GM06990 (cell line): ENCODE data around the gene INTS2.
"Not testable (repeated sequence)": the region's sequence is repeated elsewhere in the genome, so short reads cannot be mapped to it uniquely, and the experiment has no call there.

Source experiments
- DNase-seq: peaks from one replicate; pipeline ENCODE4 v3.0.0-alpha.2; 2011; ENCODE audit not compliant: insufficient read length; ENCODE audit errors: extremely low read depth
- H3K27me3 ChIP-seq: replicated peaks from 2 replicates; pipeline ENCODE4 v1.6.0; 2011; ENCODE audit warnings: low read length; ENCODE audit not compliant: control insufficient read depth, insufficient read depth
- H3K36me3 ChIP-seq: 2 replicates; pipeline ENCODE4 v1.5.1; 2011; ENCODE audit warnings: low read length; ENCODE audit not compliant: control insufficient read depth, insufficient read depth
- H3K4me3 ChIP-seq: replicated peaks from 2 replicates; pipeline ENCODE4 v1.5.1; 2011; ENCODE audit warnings: low read depth, mild to moderate bottlenecking, control low read depth, low read length
- TF ChIP-seq, protein P1 (sequence below): IDR thresholded peaks from 2 replicates; pipeline ENCODE4 v1.5.1; 2011; ENCODE audit warnings: low read length, control low read depth, mild to moderate bottlenecking, inconsistent platforms; ENCODE audit not compliant: insufficient read depth, poor library complexity, severe bottlenecking

The INTS2 gene

GRCh38 chr17:61942085-61942484, 14.3 kb upstream of the INTS2 start:
- no peak for DNase-seq
- Histone ChIP-seq H3K4me3 (no peak overlapping the region), H3K36me3 (peaks cover 3% of the 10 kb centered on the region; the same call in 1 of the 2 replicates), H3K27me3 (no peaks in the 10 kb centered on the region)
- TF ChIP-seq, protein P1, sequence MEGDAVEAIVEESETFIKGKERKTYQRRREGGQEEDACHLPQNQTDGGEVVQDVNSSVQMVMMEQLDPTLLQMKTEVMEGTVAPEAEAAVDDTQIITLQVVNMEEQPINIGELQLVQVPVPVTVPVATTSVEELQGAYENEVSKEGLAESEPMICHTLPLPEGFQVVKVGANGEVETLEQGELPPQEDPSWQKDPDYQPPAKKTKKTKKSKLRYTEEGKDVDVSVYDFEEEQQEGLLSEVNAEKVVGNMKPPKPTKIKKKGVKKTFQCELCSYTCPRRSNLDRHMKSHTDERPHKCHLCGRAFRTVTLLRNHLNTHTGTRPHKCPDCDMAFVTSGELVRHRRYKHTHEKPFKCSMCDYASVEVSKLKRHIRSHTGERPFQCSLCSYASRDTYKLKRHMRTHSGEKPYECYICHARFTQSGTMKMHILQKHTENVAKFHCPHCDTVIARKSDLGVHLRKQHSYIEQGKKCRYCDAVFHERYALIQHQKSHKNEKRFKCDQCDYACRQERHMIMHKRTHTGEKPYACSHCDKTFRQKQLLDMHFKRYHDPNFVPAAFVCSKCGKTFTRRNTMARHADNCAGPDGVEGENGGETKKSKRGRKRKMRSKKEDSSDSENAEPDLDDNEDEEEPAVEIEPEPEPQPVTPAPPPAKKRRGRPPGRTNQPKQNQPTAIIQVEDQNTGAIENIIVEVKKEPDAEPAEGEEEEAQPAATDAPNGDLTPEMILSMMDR: no peak

GRCh38 chr17:61928101-61928436, 287 bp upstream of the INTS2 start:
- Histone ChIP-seq H3K27me3 (no peaks in the 10 kb centered on the region), H3K36me3 (no peaks in the 10 kb centered on the region; the same call in 1 of the 2 replicates), H3K4me3 (peak overlapping the region; percentile 87)
- TF ChIP-seq, protein P1: no peak
- DNase-seq: no peak

GRCh38 chr17:61926826-61927207, 965 bp downstream of the INTS2 start:
- Histone ChIP-seq H3K4me3 (peak overlapping the region; percentile 87), H3K27me3 (no peaks in the 10 kb centered on the region), H3K36me3 (no peaks in the 10 kb centered on the region; the same call in 1 of the 2 replicates)
- DNase-seq: no peak
- TF ChIP-seq, protein P1: no peak

DNA sequence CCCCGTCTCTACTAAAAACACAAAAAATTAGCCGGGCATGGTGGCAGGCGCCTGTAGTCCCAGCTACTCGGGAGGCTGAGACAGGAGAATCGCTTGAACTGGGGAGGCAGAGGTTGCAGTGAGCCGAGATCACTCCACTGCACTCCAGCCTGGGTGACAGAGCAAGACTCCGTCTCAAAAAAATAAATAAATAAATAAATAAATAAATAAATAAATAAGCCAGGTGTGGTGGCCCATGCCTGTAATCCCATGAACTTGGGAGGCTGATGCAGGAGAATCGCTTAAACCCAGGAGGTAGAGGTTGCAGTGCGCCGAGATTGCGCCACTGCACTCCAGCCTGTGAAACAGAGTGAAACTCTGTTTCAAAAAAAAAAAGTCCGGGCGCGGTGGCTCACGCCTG, 12.6 kb downstream of the INTS2 start:
- DNase-seq, H3K36me3 ChIP-seq, H3K27me3 ChIP-seq, H3K4me3 ChIP-seq: not testable (repeated sequence)

DNA sequence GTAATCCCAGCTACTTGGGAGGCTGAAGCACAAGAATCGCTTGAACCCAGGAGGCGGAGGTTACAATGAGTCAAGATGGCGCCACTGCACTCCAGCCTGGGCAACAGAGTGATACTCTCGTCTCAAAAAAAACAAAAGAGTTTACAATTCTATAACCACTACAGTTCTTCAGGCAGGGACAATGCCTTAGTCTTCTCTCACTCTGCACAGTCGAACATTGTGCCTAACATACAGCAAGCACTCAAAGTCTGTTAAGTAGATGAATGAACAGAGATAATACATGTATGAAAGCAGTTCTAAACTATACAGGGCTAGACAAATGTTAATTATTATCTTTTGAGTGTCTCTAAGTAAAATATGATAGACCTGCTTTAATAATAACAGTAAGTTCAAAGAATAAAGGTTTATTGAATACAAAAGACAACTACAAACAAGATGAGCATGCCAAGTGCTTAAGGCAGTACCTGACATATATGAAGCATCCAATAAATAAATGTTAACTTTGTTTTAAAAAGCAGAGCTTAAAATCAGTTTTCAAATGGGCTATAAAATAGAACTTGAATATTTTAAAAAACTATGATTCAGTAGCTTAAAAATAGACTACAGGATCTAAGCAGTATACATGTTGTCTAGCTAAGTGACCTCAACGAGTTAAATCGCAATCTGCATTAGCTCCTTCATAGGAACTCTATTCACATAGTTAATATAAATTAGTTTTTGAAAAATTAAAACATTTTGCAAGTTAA, 19.3 kb downstream of the INTS2 start:
- H3K4me3 ChIP-seq: no peak overlapping the region
- DNase-seq: no peak
- TF ChIP-seq, protein P1: no peak
- no peaks in the 10 kb centered on the region for H3K27me3 ChIP-seq
- peaks cover 3% of the 10 kb centered on the region for H3K36me3 ChIP-seq

- no peaks in the 10 kb centered on the region for H3K27me3 ChIP-seq
- H3K4me3 ChIP-seq: no peak overlapping the region
- peaks cover 5% of the 10 kb centered on the region for H3K36me3 ChIP-seq
- TF ChIP-seq, protein P1: no peak
- no peak for DNase-seq
These were observed 20.4 kb downstream of the INTS2 start for GRCh38 chr17:61907361-61907760.
